ENCODE measurements around the gene NCAM1.

Gene NCAM1

DNA sequence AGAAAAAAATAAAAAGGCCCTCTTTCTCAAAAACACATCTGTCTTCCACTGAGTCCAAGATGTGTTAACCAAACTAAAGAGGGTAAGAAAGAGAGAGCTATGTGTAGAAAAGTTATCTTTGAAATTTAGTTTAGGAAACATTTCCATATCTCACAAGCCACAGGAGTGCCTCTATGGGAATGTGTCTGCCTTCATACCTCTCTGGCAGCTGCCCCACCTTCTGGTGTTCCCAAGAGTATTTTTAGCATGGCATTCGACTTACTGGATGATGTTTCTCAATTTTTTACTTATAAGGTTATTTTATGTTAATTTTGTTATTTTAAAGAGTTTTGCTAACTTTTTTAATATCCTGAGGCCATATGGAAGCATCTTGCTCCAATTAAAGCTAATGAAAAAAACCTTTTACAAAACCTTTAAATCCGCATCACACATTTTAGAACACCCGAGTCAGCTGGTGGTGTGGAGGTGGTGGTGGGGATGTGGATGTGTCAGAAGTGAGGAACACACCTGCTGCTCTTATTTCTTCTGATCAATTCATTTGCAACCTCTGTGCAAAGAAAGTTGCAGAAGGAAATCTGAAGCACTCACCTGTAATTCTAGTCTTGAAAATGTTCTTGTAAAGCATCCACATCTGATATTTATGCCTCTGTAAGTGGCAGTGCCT is 112.2 kb downstream of the NCAM1 start:
- no peaks in the 10 kb centered on the region for H3K27me3 ChIP-seq (ENCODE audit: low read length)
- no peaks in the 10 kb centered on the region for H3K9me3 ChIP-seq (ENCODE audit: insufficient read depth, low read length)

DNA sequence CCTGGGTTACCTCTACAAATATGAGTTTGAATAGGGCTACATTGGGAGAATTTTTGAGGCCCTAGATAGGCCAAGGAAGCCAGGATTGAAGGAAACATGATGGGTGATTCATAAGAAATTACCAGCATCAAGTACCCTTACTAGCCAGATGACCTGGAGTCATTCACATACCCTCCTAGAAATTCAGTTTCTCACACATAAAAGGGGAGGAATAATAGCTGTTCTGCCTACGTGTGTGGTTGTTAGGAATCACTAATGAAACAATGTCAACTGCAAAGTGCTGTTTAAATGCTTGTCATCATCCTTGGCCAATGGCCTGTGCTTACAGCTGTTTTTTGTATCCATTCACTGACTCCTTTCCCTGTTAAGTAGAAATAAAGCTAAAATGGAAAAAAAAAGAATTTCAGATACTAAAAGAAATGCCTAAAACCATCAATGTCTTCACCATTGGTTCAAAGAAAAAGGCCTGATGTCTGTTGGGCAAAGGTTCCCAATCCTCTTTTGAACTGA is 114.4 kb downstream of the NCAM1 start:
- Histone ChIP-seq H3K27ac (ENCODE audit: low read depth, low read length) (no peak overlapping the region), H3K36me3 (ENCODE audit: low read length) (no peaks in the 10 kb centered on the region), H3K79me2 (ENCODE audit: insufficient read depth, low read length) (no peaks in the 10 kb centered on the region), H3K9me2 (replicated peaks; ENCODE audit: insufficient read depth, low read length) (no peaks in the 10 kb centered on the region), H3K4me3 (ENCODE audit: insufficient read depth, low read length, poor library complexity, severe bottlenecking) (no peak overlapping the region), H3K9me3 (ENCODE audit: insufficient read depth, low read length) (no peaks in the 10 kb centered on the region), H3K9ac (ENCODE audit: low read length) (no peak overlapping the region), H3K27me3 (ENCODE audit: low read length) (no peaks in the 10 kb centered on the region), H4K20me1 (ENCODE audit: low read depth, low read length) (no peaks in the 10 kb centered on the region), H3F3A (ENCODE audit: insufficient read depth) (no peaks in the 10 kb centered on the region), H3K4me2 (ENCODE audit: low read depth, low read length, poor library complexity, severe bottlenecking) (no peak overlapping the region), H2AFZ (ENCODE audit: low read depth, low read length, severe bottlenecking) (no peak overlapping the region)
- TF ChIP-seq EZH2phosphoT487 (conservative IDR thresholded peaks at IDR 0.05; ENCODE audit: low read length) (no peak), CTCF (IDR thresholded peaks at IDR 0.05; ENCODE audit: insufficient read depth, low read length, poor library complexity, severe bottlenecking) (no peak)

More for the DNA sequence above, 112.2 kb downstream of the NCAM1 start:
- TF ChIP-seq EZH2phosphoT487 (conservative IDR thresholded peaks at IDR 0.05; ENCODE audit: low read length) (no peak), CTCF (IDR thresholded peaks at IDR 0.05; ENCODE audit: insufficient read depth, low read length, poor library complexity, severe bottlenecking) (no peak)
- no peaks in the 10 kb centered on the region for H3K79me2 ChIP-seq (ENCODE audit: insufficient read depth, low read length)
- no peaks in the 10 kb centered on the region for H3K9me2 ChIP-seq (replicated peaks; ENCODE audit: insufficient read depth, low read length)
- no peaks in the 10 kb centered on the region for H3F3A ChIP-seq (ENCODE audit: insufficient read depth)
- H2AFZ ChIP-seq (ENCODE audit: low read depth, low read length, severe bottlenecking), result no peak overlapping the region
- no peak overlapping the region for H3K9ac ChIP-seq (ENCODE audit: low read length)
- H3K27ac ChIP-seq (ENCODE audit: low read depth, low read length), result no peak overlapping the region
- no peaks in the 10 kb centered on the region for H3K36me3 ChIP-seq (ENCODE audit: low read length)
- H4K20me1 ChIP-seq (ENCODE audit: low read depth, low read length), result no peaks in the 10 kb centered on the region
- no peak overlapping the region for H3K4me3 ChIP-seq (ENCODE audit: insufficient read depth, low read length, poor library complexity, severe bottlenecking)
- no peak overlapping the region for H3K4me2 ChIP-seq (ENCODE audit: low read depth, low read length, poor library complexity, severe bottlenecking)

DNA sequence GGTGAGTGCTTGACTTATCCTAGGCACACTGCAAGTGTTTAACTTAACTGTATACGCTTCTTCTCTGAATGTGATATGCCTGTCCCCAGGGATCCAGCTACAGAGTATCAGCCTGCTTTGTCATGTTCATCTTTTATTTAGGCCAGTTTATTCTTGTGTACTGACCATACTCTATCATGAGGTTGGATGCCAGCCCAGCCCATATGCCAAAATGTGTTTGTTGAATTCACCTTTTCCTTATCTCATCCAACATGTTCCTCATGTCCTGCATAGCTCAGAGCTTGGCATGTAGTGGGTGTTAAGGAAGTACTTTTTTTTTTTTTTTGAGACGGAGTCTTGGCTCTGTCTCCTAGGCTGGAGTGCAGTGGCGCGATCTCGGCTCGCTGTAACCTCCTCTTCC is 116.2 kb downstream of the NCAM1 start:
- no peak for TF ChIP-seq EZH2phosphoT487 (conservative IDR thresholded peaks at IDR 0.05; ENCODE audit: low read length)
- no peak for TF ChIP-seq CTCF (IDR thresholded peaks at IDR 0.05; ENCODE audit: insufficient read depth, low read length, poor library complexity, severe bottlenecking)

More for the DNA sequence above, 116.2 kb downstream of the NCAM1 start:
- Histone ChIP-seq H2AFZ (ENCODE audit: low read depth, low read length, severe bottlenecking) (no peak overlapping the region), H4K20me1 (ENCODE audit: low read depth, low read length) (no peaks in the 10 kb centered on the region), H3K4me3 (ENCODE audit: insufficient read depth, low read length, poor library complexity, severe bottlenecking) (no peak overlapping the region), H3K27ac (ENCODE audit: low read depth, low read length) (no peak overlapping the region), H3K4me2 (ENCODE audit: low read depth, low read length, poor library complexity, severe bottlenecking) (no peak overlapping the region), H3K36me3 (ENCODE audit: low read length) (no peaks in the 10 kb centered on the region), H3K9me2 (replicated peaks; ENCODE audit: insufficient read depth, low read length) (no peaks in the 10 kb centered on the region), H3K27me3 (ENCODE audit: low read length) (no peaks in the 10 kb centered on the region), H3K9me3 (ENCODE audit: insufficient read depth, low read length) (no peaks in the 10 kb centered on the region), H3K79me2 (ENCODE audit: insufficient read depth, low read length) (no peaks in the 10 kb centered on the region), H3K9ac (ENCODE audit: low read length) (no peak overlapping the region), H3F3A (ENCODE audit: insufficient read depth) (no peaks in the 10 kb centered on the region)

All from SU-DHL-6 (cell line).